Measurements from ENCODE around the gene ST3GAL3.

- no peak for TF ChIP-seq EP300 (IDR thresholded peaks at IDR 0.05)
- no peak for TF ChIP-seq CTCF (IDR thresholded peaks at IDR 0.05)
Observed at GRCh38 chr1:43666608-43667007, 40.7 kb upstream of the ST3GAL3 start.
